Activated CD4-positive, CD25-positive, alpha-beta regulatory T cell treated with anti-CD3 and anti-CD28 coated beads, Interleukin-2, amount 50 U/mL, for 16 hours (primary cell): ENCODE data around the gene ASAP2.

Experiments
- DNase-seq: peaks from one replicate; pipeline ENCODE4 v3.0.0-alpha.2; 2020; ENCODE audit warnings: low read depth, low spot score

ASAP2 gene

GRCh38 chr2:9297156-9297555, 90.5 kb downstream of the ASAP2 start:
- no peak for DNase-seq

- no peak for DNase-seq
Measured at GRCh38 chr2:9297807-9298206, 91.2 kb downstream of the ASAP2 start.

GRCh38 chr2:9298583-9298982, 92.0 kb downstream of the ASAP2 start:
- DNase-seq = no peak

- DNase-seq = no peak
Measured at GRCh38 chr2:9299161-9300100, 92.8 kb downstream of the ASAP2 start.

- no peak for DNase-seq
Measured at GRCh38 chr2:9300214-9300613, 93.6 kb downstream of the ASAP2 start.

- no peak for DNase-seq
Measured at GRCh38 chr2:9300829-9301453, 94.3 kb downstream of the ASAP2 start.

- no peak for DNase-seq
Measured at GRCh38 chr2:9302755-9303154, 96.1 kb downstream of the ASAP2 start.

GRCh38 chr2:9303528-9304225, 97.1 kb downstream of the ASAP2 start:
- no peak for DNase-seq

GRCh38 chr2:9306911-9307310, 100.3 kb downstream of the ASAP2 start:
- DNase-seq = no peak

GRCh38 chr2:9307535-9307934, 100.9 kb downstream of the ASAP2 start:
- no peak for DNase-seq

- DNase-seq = no peak
Measured at GRCh38 chr2:9308186-9308955, 101.8 kb downstream of the ASAP2 start.

- no peak for DNase-seq
Measured at GRCh38 chr2:9309147-9309546, 102.5 kb downstream of the ASAP2 start.

GRCh38 chr2:9310377-9310776, 103.8 kb downstream of the ASAP2 start:
- no peak for DNase-seq

GRCh38 chr2:9310798-9311197, 104.2 kb downstream of the ASAP2 start:
- DNase-seq = no peak

- DNase-seq = no peak
Measured at GRCh38 chr2:9311488-9311887, 104.9 kb downstream of the ASAP2 start.

GRCh38 chr2:9312591-9312990, 106.0 kb downstream of the ASAP2 start:
- no peak for DNase-seq

- no peak for DNase-seq
Measured at GRCh38 chr2:9313443-9313842, 106.8 kb downstream of the ASAP2 start.

GRCh38 chr2:9315280-9315847, 108.8 kb downstream of the ASAP2 start:
- no peak for DNase-seq

- no peak for DNase-seq
Measured at GRCh38 chr2:9317559-9317958, 110.9 kb downstream of the ASAP2 start.

- DNase-seq = no peak
Measured at GRCh38 chr2:9318461-9319337, 112.1 kb downstream of the ASAP2 start.
